GM21737 (cell line): Measurements from ENCODE around the gene HIPK2.
A peak's percentile ranks its signal among the peaks of the same experiment; 100 is the strongest.

Source experiments
- ATAC-seq: cut with Tn5 transposase; IDR thresholded peaks from one replicate; pipeline ENCODE4 v1.9.1; 2021; ENCODE audit warnings: mild to moderate bottlenecking, moderate library complexity; ENCODE audit not compliant: unreplicated experiment

HIPK2 gene

DNA sequence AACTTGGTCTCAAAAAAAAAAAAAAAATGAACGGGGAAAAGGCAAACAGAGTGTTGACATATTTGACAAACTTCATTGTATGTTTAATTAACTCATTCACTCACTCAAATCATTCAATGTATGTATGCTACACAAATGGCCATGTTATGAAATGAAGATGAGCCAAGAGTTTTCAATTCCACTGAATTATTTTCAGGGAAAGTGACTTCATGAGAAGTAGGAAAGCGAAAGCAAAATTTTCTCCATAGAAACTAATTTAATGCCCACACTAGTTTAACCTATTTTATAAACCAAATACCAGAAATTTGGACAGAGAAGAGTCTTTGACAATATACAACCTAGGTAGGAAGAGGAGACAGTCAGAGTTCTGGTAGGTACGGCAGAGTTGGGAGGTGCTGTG is 119.5 kb downstream of the HIPK2 start:
- no peak for ATAC-seq

DNA sequence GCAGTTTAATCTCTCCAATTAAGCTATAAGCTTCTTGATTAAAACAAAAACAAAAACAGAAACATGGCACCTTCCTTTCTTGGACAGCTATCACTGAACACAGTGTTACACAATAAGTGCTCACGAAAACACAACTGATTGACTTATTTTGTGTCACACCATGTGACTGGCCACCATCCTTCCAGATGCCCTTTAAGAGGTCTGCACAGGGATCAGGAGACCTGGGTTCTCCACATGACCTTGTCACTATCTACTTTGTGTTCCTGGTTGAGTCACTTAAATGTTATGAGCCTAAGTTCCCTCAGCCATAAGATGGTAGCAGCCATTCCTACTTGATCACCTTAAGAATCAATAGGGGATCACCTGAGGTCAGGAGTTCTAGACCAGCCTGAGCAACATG is 120.1 kb downstream of the HIPK2 start:
- ATAC-seq, result no peak

DNA sequence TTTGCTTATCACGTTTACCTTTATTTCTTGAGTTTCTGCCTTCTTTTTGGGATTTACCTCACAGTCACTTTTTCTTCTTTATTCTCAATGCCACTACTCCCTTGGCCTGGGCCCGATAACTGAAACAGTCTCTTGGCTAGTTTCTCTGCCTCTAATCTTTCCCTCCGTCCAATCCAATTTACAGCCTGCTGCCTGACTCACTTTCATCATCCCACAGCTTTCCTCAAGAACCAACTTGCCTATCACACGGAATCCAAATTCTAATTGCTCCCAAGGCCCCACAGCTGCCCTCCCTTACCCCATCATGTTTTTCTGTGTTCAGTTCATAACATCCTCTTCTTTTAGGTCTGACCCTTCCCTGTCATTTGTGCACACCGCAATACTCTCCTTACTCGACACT is 121.4 kb downstream of the HIPK2 start:
- no peak for ATAC-seq

DNA sequence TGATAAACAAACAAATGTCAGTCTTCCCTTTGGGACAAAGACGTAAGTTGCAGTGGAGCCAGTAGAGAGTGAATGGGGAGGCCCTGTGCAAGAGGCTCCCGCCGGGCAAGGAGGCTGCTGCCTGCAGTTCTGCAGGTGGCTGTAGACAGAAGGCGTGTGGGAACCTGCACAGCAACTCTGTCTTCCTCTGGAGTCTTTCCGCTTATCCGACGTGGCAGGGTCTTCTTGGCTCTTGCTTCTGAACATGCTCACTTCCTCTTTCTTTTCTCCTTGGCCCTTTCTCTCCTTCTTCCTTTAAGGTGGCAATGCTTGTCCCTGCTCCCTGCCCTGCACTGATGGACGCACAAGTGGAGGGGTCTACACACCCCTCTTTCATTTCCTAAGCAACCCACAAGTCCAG is 122.5 kb downstream of the HIPK2 start:
- ATAC-seq, result no peak

DNA sequence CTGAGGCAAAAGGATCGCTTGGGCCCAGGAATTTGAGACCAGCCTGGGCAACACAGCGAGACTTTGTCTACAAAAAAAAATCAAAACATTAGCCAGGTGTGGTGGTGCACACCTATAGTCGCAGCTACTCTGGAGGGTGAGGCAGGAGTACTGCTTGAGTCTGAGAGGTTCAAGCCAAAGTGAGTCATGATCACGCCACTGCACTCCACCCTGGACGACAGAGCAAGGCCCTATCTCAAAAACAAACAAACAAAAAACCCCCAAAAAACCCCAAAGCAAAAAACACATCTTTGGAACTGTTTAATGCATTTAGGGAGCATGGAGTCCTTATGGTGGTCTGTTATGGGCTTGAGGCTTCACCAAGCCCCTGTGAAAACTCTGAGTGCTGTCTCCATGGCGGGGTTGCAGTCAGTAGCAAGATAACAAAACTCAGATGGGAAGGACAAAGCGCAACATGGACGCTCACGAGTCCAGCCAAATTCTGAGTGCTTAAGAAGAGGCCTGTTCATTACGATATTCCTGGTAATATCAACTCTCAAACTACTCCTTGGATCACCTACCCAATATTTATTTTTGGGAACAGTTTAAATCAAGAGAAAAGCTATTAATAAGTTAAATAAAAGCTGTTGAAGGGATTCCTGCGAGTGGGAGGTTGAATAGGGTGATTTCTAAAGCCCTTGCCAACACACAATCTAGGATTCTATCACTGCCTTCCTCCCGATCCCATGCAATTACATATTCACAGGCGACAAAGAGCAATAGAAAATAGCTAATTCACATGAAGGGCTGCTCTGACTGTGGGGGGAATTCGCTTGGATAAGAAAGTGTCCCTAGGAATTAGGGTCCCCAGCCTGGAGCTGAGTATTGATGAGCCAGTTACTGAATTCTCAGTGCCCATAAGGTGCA is 123.3 kb downstream of the HIPK2 start:
- no peak for ATAC-seq

DNA sequence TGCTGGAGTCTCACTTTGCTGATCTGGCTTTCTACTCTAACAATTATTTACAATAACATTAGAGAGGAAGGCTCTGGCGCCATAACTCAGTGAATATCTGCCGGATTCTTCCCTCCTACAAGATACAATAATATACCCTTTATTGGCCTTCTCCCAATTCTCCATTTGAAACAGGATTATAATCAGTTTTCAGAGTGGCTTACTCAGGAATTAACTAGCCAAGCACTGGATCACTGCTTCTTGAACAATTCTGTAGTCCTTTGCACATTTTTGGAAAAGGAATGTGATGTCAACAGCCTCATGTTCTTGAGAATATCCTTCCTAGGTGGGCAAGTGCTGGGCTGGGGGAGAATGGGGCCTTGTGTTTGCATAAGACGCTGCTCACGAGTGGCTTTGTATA is 125.9 kb downstream of the HIPK2 start:
- ATAC-seq, result no peak

DNA sequence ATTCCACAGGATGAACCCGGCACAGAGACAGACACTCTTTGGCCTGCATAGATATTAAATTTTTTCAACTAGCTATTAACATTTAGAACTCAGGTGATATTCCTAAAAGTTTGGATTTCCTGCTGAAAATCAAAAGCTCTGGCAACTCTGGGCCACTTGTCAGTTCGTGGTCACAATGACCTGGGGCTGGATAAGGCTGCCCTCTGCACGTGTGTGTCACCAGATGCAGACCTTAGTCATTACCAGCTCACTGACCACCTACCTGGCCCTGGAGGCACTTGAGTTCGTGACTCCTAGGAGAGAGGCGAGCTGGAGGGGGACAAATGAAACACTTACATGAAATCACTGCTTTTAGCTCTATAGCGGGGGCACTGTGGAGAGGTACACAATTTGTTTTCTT is 126.5 kb downstream of the HIPK2 start:
- ATAC-seq, result no peak

DNA sequence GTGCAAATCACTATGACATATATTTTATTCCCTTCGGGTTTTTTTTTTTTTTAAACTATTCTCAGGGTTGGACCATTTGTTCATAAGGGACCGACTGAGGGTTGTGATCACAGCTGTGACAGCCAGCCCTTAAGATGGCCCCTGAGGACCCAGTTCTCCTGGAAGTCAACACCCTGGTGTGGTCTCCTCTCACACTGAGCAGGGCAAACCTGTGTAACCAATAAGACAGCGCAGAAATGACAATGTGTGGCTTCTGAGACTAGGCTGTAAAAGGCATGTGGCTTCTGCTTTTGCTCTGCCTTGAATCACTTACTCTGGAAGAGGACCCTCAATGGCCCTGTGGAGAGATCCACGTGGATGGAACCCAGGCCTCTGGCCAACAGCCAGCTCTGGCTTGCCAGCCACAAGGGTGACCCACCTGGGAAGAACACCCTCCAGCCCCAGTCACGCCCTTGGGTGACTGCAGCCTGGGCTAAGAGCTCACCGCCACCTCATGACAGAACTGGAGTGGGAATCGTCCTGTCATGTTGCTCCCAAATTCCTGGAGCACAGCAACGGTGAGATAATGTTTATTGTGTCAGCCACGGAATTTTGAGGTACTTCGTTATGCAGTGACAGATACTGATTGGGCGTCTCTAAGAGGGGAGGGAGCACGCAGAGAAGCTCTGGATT is 127.2 kb downstream of the HIPK2 start:
- ATAC-seq, result no peak

DNA sequence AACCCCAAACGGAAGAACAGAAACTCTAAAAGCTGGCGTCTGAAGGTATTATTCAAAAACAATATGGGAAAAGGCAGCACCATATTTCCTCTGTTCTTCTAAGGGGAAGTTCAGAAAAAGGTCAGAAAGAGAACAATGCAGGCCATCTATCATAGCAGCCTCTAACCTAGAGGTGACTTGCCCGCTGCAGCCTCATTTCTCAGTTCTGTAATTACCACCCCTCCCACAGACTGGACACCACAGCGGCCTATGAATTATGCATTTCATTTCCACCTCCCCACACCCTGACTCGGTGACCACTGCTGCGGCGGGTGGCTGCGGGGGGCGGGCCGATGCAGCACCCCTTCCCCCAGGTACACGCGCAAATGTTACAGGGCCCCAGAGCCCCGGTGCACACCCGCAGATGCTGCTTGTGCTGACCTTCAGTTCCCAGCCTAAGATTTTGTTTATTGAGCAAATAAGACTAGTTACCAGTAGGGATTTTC is 128.8 kb downstream of the HIPK2 start:
- ATAC-seq, result peak; percentile 78

DNA sequence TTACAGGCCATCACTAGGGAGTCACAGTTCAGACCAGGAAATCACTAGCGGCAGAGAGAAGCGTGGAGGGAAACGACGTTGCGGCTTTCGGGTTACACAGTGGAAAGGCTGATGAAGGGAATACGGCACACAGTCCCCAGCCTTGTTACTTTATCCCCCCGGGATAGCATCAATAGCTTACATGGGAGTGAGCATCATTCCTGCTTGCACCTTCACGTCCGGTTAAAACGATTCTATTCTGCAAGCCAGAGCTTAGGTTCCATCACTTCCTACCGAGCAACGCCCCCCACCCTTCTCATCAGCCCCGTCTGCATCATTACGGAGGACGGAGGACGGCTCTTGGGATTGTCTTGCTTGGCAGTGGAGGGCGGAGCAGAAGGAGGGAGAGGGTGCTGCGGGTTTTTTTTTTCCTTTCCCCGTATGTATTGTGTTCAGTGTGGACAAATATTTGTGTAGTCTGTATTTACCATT is 129.4 kb downstream of the HIPK2 start:
- peak; percentile 11 for ATAC-seq

DNA sequence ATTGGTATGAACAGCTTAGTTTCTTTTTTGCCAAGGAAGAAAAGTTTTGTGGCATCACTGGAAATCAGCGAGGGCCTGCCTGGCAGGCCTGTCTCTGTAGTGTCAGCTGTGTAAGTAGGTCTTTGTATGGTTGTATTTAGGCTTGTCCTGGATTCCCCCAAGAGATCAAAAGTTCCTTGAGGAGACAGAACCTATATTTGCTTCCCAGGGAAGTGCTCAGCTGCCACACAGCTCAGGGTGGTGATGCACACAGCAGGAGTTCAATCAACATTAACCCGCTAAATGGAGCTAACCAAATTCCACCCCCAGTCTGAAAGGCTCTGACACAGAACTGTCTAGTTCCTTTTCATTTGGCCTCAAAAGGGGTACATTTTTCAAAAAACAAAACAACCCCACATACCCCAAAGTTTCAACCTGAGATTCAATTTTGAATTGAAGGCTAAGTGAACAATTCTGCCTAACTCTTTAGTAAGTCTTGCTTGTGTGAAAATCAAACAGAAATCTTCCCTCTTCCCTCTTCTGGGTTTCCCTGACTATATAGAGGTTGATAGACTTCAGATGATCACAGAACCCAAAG is 129.9 kb downstream of the HIPK2 start:
- no peak for ATAC-seq

DNA sequence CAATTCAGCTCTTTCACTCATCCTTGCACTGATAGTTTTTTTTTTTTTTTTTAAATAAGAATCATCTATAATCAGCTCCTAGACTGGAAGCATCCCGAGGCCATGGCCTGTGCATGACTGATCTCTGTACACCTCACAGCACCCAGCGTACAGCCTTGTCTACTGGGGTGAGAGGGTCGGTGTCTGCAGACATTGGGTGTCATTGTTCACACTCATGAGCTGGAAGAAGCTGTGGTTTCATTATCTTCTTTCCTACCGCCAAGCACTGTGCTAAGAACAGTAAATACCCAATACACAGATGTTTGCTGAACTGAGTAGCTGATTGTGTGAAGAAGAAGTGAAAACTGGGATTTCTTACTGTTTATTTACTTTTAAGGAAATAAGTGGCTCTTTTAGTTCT is 130.7 kb downstream of the HIPK2 start:
- no peak for ATAC-seq

DNA sequence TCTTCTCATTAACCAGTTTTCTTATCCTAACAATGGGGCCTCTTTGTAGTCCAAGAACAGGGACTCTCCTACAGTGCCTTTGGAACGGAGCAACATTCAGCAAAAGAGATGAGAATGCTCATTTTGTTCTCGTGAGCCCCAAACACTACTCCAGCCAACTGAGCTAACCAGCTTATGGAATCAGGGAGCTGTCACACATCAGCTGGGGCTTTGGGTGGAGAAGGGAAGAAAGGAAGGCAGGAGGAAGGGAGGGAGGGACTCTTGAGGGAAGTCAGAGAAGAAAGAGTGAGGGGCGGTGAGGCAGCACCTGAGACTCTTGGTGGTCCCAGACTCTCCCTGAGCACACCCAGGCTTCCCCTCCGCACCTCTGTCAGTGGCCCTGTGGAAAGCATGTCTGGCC is 131.2 kb downstream of the HIPK2 start:
- no peak for ATAC-seq

DNA sequence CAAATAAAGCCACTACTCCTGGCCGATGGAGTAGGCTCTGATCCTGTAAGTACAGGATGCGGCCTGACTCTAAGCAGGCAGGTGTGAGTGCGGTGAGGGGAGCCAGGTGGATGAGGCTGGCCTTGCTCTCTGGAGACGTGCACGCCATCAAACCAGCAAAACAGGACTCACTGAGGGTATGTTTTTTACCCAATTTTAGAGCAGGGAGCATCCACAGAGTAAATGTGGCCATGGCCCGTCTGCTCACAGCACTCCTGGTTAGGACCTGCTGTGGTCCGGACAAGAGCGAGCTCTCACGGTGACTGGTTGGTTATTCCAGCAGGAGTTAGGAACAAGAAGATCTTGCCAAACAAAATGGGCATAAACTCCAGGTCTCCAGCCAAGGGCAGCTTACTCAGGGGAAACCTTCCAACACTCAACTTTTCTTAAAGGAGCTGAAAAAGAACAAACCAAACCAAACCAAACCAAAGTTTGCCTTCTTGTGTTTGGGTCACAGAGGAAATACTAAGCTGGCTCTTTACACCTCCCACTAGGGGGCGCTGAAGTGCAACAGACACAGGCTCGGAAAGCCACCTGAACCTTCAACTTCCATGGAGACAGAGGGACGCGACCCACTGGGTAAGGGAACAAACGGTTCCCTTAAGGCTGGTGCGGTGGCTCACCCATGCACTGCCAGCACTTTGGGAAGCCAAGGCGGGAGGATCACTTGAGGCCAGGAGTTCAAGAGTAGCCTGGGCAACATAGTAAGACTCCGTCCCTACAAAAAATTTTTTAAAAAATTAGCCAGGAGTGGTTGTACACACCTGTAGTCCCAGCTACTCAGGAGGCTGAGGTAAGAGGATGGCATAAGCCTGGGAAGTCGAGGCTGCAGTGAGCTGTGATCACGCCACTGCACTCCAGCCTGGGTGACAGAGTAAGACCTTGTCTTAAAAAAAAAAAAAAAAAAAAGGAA is 131.9 kb downstream of the HIPK2 start:
- ATAC-seq, result no peak

DNA sequence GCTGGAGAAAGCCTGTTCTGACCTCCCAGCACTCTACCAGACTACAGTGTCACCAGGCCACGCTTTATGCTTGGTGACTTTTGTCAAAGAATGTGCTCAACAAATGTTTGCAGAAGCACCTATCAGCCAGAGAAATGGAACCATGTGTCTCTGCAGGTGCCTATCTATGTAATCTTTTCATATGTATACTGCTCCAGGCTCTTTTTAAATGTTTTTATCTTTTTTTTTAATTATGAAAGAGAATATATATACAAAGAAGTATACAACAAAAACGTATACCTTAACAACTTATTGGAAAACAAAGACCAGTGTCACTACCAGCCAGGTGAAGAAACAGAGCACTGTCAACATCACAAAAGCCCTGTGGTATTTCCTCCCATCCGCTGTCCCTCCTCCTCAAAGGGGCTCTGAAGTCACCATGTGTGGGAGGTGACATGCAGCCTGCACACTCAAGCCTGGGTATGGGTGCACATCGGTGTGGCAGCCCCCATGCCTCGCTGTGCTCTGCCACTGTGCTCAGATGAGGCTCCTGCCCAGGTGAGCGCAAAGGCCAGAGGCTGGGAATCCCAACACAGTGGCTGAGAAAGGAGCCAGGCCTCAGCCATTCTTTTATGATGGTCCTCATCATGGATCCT is 133.7 kb downstream of the HIPK2 start:
- ATAC-seq, result no peak

DNA sequence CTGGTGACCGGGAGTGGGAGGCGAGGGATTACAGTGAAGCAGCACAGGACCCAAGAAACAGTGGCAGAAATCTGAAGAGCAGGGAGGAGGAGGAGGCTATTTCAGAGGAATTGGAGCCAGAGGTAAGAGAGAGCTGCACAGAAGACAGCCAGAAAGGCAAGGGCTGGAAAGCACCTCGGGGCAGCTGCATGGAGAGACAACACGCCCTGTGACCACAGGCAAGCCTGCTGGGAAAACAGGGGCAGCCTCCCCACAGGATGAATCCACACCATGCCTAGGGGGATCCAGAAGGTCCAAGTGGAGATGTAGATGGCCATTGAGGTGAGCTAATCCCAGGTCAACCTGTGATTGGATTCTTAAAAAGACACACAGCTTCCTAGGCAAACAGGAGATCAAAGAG is 135.5 kb downstream of the HIPK2 start:
- no peak for ATAC-seq

DNA sequence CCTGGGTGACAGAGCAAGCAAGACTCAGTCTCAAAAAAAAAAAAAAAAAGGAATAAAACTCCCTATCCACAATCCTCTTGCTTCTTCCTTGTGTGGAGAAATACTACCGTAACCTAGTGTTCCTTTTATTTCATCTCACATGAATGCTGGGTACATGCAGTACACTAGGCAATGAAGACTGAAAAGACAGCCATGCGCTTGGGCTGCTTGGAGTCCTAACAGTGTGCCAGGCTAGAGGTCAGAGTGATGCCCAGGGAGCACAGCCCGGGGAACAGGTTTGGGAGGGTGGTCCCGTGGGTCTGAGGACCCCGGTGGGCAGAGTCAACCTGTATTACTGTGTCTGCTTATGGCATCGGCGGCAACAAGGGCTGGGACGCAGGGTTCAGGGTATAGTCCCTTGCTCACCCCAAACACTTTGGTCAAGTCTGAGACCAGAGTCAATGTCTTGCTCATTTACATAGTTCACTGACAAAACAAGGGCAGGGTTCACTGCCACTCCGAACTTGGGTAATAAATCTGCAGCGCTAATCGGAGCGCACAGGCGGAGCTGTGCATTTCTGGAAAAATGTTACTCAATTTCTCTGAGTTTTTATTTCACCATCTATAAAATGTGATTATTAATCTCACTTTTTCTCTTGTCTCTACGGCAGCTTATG is 136.3 kb downstream of the HIPK2 start:
- no peak for ATAC-seq

DNA sequence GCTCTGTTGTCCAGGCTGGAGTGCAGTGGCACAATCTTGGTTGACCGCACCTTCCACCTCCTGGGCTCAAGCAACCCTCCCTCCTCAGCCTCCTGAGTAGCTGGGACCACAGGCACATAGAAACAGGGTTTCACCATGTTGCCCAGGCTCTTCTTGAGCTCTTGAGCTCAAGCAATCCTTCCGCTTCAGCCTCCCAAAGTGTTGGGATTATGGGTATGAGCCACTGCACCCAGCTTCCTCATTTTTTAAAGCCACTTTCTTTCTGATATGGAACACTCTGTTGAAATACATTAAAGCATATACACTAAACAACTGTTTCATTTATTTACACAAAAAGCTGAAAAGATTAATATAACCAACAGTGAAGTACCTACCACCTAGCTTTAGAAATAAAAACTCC is 137.1 kb downstream of the HIPK2 start:
- no peak for ATAC-seq

DNA sequence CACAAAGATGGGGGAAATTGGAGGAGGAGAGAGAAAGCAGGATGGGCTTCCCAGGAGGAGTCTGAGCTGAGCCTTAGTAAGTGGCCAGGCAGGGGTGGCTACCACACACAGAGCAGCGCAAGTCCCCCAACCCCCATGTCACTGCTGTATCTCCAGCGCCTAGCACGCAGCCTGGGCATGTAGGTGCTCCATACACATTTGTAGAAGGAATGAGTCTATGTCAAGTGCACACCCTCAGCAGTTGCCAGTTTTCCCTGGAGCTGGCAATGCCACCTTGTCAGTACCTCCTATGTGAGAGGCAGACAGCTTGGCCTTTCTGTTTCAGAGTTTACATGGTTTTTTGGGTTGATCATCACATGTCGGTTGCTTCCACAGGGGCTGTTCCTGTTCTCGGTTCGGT is 138.2 kb downstream of the HIPK2 start:
- no peak for ATAC-seq
